ENCODE data around the gene SHCBP1.
"Not testable (repeated sequence)": the region's sequence is repeated elsewhere in the genome, so short reads cannot be mapped to it uniquely, and the experiment has no call there.

Gene SHCBP1

DNA sequence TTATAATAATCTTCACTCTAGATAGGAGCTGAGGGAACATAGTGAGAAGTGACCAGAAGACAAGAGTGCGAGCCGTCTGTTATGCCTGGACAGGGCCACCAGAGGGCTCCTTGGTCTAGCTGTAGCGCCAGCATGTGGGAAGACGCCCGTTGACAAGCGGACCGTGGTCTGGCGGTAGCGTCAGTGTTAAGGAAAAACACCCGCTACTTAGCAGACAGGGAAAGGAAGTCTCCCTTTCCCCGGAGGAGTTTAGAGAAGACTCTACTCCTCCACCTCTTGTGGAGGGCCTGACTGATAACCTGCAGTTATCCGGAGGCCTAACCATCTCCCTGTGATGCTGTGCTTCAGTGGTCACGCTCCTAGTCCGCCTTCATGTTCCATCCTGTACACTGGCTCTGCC lies 66.7 kb downstream of the SHCBP1 start:
- TF ChIP-seq, protein P1, sequence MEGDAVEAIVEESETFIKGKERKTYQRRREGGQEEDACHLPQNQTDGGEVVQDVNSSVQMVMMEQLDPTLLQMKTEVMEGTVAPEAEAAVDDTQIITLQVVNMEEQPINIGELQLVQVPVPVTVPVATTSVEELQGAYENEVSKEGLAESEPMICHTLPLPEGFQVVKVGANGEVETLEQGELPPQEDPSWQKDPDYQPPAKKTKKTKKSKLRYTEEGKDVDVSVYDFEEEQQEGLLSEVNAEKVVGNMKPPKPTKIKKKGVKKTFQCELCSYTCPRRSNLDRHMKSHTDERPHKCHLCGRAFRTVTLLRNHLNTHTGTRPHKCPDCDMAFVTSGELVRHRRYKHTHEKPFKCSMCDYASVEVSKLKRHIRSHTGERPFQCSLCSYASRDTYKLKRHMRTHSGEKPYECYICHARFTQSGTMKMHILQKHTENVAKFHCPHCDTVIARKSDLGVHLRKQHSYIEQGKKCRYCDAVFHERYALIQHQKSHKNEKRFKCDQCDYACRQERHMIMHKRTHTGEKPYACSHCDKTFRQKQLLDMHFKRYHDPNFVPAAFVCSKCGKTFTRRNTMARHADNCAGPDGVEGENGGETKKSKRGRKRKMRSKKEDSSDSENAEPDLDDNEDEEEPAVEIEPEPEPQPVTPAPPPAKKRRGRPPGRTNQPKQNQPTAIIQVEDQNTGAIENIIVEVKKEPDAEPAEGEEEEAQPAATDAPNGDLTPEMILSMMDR (IDR thresholded peaks at IDR 0.05; ENCODE audit: borderline replicate concordance, insufficient read depth, low read depth, low read length) = peak; percentile 85
- not testable (repeated sequence) for H3K4me3 ChIP-seq (ENCODE audit: low read depth, low read length)

- H3K4me3 ChIP-seq (ENCODE audit: low read depth, low read length) = no peak overlapping the region
- TF ChIP-seq, protein P1 (IDR thresholded peaks at IDR 0.05; ENCODE audit: borderline replicate concordance, insufficient read depth, low read depth, low read length) = no peak
Measured at GRCh38 chr16:46549477-46549876, 71.7 kb downstream of the SHCBP1 start.

Measured in GM12875 (cell line).